Endothelial cell of umbilical vein (primary cell): ENCODE data around the gene SUV39H1. TPM values are rescaled to one million over a fixed set of nuclear protein-coding genes. Genes with fewer than 3 reads are reported as not detected.

ENCODE experiments used
- BruUV-seq: library from RNA; stranded (reverse); fragments of 400-500 nt; replicated peaks from 2 replicates; lab custom pipeline; 2021; lab: Mats Ljungman, UMichigan
- CTCF ChIA-PET: fragments of 300-600, 350-600 bp; sonication (Branson Sonifier 250); formaldehyde crosslinking; loops from one replicate; lab custom pipeline; 2021; ENCODE audit warnings: antibody characterized with exemption, inconsistent platforms; lab: Charles Lee
- POLR2A ChIA-PET: fragments of 300-600, 350-600 bp; sonication (Branson Sonifier 250); formaldehyde crosslinking; loops from one replicate; lab custom pipeline; 2021; ENCODE audit warnings: antibody characterized with exemption, inconsistent platforms; lab: Charles Lee
- DNase-seq: peaks from one replicate; pipeline ENCODE4 v3.0.0-alpha.2; 2011; ENCODE audit warnings: low read depth, low spot score
- FAIRE-seq: peaks from 2 replicates; lab custom pipeline; 2011; peaks lifted over from hg19 to GRCh38; lab: Jason Lieb, UNC
- H2AFZ ChIP-seq: 2 replicates; pipeline ENCODE4 v1.6.0; 2012; ENCODE audit warnings: low read depth, low read length, control low read depth, inconsistent platforms
- H3K27ac ChIP-seq: 2 replicates; pipeline ENCODE4 v1.5.1; 2011; ENCODE audit warnings: low read depth, mild to moderate bottlenecking, control low read depth, low read length, moderate library complexity; ENCODE audit not compliant: insufficient read depth
- H3K27me3 ChIP-seq, 2 experiments: 2 replicates each; pipeline versions ENCODE4 v1.6.0 to v1.6.1; 2011; ENCODE audit warnings: low read length in 2 of 2, mixed read lengths in 1 of 2; ENCODE audit not compliant: control insufficient read depth in 2 of 2, insufficient read depth in 2 of 2
- H3K36me3 ChIP-seq, 2 experiments: 2 replicates in 1 of 2; 3 replicates in 1 of 2; pipeline ENCODE4 v1.5.1; 2011; ENCODE audit warnings: low read length in 2 of 2, mild to moderate bottlenecking in 1 of 2, moderate library complexity in 1 of 2; ENCODE audit not compliant: control insufficient read depth in 2 of 2, insufficient read depth in 2 of 2; ENCODE audit errors: extremely low read depth in 1 of 2
- H3K4me1 ChIP-seq: 3 replicates; pipeline ENCODE4 v1.5.1; 2011; ENCODE audit warnings: mild to moderate bottlenecking, low read length; ENCODE audit not compliant: control insufficient read depth, insufficient read depth; ENCODE audit errors: extremely low read depth
- H3K4me2 ChIP-seq: 2 replicates; pipeline ENCODE4 v1.6.1; 2011; ENCODE audit warnings: low read length, control low read depth, mixed read lengths; ENCODE audit not compliant: insufficient read depth
- H3K4me3 ChIP-seq, 3 experiments: fragments of 200-600 bp in 1 of 3; sonication (generic), shearing (Covaris generic) in 1 of 3; replicated peaks in 1 of 3; 2 replicates each; pipeline ENCODE4 v1.5.1; 2011 to 2016; ENCODE audit warnings: control low read depth in 3 of 3, low read length in 3 of 3, mild to moderate bottlenecking in 2 of 3, inconsistent platforms in 1 of 3, low read depth in 1 of 3, moderate library complexity in 1 of 3; ENCODE audit not compliant: insufficient read depth in 1 of 3
- H3K79me2 ChIP-seq: 2 replicates; pipeline ENCODE4 v1.6.0; 2012; ENCODE audit warnings: low read length, inconsistent platforms; ENCODE audit not compliant: control insufficient read depth, insufficient read depth
- H3K9ac ChIP-seq: replicated peaks from 2 replicates; pipeline ENCODE3; 2011; ENCODE audit warnings: low read length, control low read depth; ENCODE audit not compliant: insufficient read depth; ENCODE audit errors: extremely low read depth
- H3K9me1 ChIP-seq: replicated peaks from 3 replicates; pipeline ENCODE4 v1.6.0; 2011; ENCODE audit warnings: mild to moderate bottlenecking, low read length; ENCODE audit not compliant: control insufficient read depth, insufficient read depth; ENCODE audit errors: extremely low read depth
- H3K9me3 ChIP-seq: replicated peaks from 2 replicates; pipeline ENCODE4 v1.5.1; 2012; ENCODE audit warnings: low read length, inconsistent platforms; ENCODE audit not compliant: control insufficient read depth, insufficient read depth
- H4K20me1 ChIP-seq: replicated peaks from 2 replicates; pipeline ENCODE3; 2011; ENCODE audit warnings: mild to moderate bottlenecking, low read length; ENCODE audit not compliant: control insufficient read depth, insufficient read depth; ENCODE audit errors: extremely low read depth
- EZH2 ChIP-seq: IDR thresholded peaks from 2 replicates; pipeline ENCODE4 v1.6.1; 2012; ENCODE audit warnings: borderline replicate concordance, low read depth, mild to moderate bottlenecking, moderate library complexity, low read length, inconsistent platforms; ENCODE audit not compliant: severe bottlenecking
- FOS ChIP-seq: IDR thresholded peaks from 2 replicates; pipeline ENCODE4 v1.6.1; 2011; ENCODE audit warnings: mild to moderate bottlenecking, low read length, moderate library complexity, borderline replicate concordance; ENCODE audit not compliant: insufficient read depth
- GATA2 ChIP-seq: IDR thresholded peaks from 2 replicates; pipeline ENCODE4 v1.7.0; 2011; ENCODE audit warnings: low read depth, mild to moderate bottlenecking, moderate library complexity, mixed read lengths, low read length; ENCODE audit not compliant: insufficient read length, insufficient read depth
- JUN ChIP-seq: IDR thresholded peaks from 2 replicates; pipeline ENCODE4 v1.6.1; 2011; ENCODE audit warnings: borderline replicate concordance, low read depth; ENCODE audit not compliant: insufficient read length, insufficient read depth
- MYC ChIP-seq: IDR thresholded peaks from one replicate; pipeline ENCODE4 v1.6.1; 2011; ENCODE audit warnings: mild to moderate bottlenecking, low read depth, low read length
- POLR2A ChIP-seq: IDR thresholded peaks from 2 replicates; pipeline ENCODE4 v1.6.1; 2012; ENCODE audit warnings: low read depth, mild to moderate bottlenecking, control low read depth, low read length
- POLR2AphosphoS5 ChIP-seq: IDR thresholded peaks from 2 replicates; pipeline ENCODE4 v1.6.1; 2012; ENCODE audit warnings: low read depth, mild to moderate bottlenecking, control low read depth, low read length, moderate library complexity; ENCODE audit not compliant: insufficient read depth
- dilution Hi-C: fragments of 300-500 bp; cut with MboI; formaldehyde crosslinking; loops from one replicate; pipeline ENCODE4 v1.15.0; 2019; ENCODE audit warnings: low sequenced_read_pairs; ENCODE audit not compliant: extremely low pct_ligation_motif_present
- intact Hi-C: fragments of 100-400 bp; cut with micrococcal nuclease; formaldehyde crosslinking; loops from one replicate; pipeline ENCODE4 v1.10.0; 2022
- polyA plus RNA-seq, 4 experiments: library from polyadenylated mRNA; depleted of rRNA in 3 of 4; stranded (reverse) in 3 of 4; unstranded in 1 of 4; fragments of >200 nt; gene quantifications; 2 replicates each; pipeline versions ENCODE4 v1.2.1 to v1.2.3, GENCODE V29; 2011 to 2012; ENCODE audit warnings: missing spikeins in 1 of 4
- total RNA-seq: library from RNA; stranded (reverse); gene quantifications from 2 replicates; pipeline ENCODE4 v1.2.3, GENCODE V29; 2021
- TF ChIP-seq, protein P1 (sequence below): IDR thresholded peaks from 2 replicates; pipeline ENCODE4 v1.6.1; 2011; ENCODE audit not compliant: insufficient read depth, insufficient read length
- TF ChIP-seq, protein P2 (sequence below), 2 donors: IDR thresholded peaks; 1 replicate in 1 of 2; 2 replicates in 1 of 2; pipeline ENCODE4 v1.5.1; 2011; ENCODE audit warnings: low read length in 2 of 2, mild to moderate bottlenecking in 2 of 2, moderate library complexity in 2 of 2, control low read depth in 1 of 2, inconsistent platforms in 1 of 2, low read depth in 1 of 2; ENCODE audit not compliant: insufficient read depth in 1 of 2; ENCODE audit errors: extremely low read depth in 1 of 2

Gene SUV39H1
- total and polyA plus RNA-seq, 2 donors (not counting 3 experiments of a cell fraction or from before 2014, with no cell fraction given), result 18.2 to 19.0 TPM

DNA sequence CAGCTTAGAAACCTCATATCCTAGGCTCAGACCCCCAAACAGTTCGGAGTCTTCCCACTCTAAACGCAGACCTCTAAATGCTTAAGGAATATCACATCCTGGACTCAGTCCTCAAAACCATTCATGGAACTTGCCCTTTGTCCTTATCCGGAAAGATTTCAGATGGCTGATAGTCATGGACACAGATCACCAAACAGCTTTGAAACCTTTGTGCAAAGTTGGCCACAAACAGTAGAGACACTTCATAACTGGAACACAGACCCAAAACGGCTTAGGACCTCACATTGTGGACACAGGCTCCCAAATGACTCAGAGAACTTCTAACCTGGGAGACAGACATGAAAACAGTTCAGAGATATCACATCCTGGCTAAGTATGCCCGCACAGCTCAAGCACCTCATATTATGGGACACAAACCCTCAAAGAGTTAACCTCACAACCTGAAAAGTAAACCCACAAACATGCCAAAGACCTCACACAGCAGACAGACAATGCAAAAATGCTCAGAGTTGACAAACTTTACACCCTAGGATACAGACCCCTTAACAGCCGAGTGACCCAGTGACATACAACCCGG is 15.5 kb downstream of the SUV39H1 start:
- intact Hi-C loops (no loop called here), dilution Hi-C loops (no loop called here)
- FAIRE-seq (no peak), DNase-seq (no peak)
- TF ChIP-seq, protein P1, sequence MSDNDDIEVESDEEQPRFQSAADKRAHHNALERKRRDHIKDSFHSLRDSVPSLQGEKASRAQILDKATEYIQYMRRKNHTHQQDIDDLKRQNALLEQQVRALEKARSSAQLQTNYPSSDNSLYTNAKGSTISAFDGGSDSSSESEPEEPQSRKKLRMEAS, result no peak
- no peak for TF ChIP-seq EZH2
- TF ChIP-seq JUN, result no peak
- TF ChIP-seq, protein P2, sequence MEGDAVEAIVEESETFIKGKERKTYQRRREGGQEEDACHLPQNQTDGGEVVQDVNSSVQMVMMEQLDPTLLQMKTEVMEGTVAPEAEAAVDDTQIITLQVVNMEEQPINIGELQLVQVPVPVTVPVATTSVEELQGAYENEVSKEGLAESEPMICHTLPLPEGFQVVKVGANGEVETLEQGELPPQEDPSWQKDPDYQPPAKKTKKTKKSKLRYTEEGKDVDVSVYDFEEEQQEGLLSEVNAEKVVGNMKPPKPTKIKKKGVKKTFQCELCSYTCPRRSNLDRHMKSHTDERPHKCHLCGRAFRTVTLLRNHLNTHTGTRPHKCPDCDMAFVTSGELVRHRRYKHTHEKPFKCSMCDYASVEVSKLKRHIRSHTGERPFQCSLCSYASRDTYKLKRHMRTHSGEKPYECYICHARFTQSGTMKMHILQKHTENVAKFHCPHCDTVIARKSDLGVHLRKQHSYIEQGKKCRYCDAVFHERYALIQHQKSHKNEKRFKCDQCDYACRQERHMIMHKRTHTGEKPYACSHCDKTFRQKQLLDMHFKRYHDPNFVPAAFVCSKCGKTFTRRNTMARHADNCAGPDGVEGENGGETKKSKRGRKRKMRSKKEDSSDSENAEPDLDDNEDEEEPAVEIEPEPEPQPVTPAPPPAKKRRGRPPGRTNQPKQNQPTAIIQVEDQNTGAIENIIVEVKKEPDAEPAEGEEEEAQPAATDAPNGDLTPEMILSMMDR (IDR thresholded peaks at IDR 0.05; ENCODE audit: extremely low read depth in 1 of 2, insufficient read depth in 1 of 2, low read depth in 1 of 2, low read length in 2 of 2), result no peak
- no peak for TF ChIP-seq POLR2A
- no peak for TF ChIP-seq GATA2
- no peak for TF ChIP-seq POLR2AphosphoS5
- no peak for TF ChIP-seq FOS
- TF ChIP-seq MYC, result no peak
- Histone ChIP-seq H2AFZ (no peak overlapping the region), H3K9me1 (no peaks in the 10 kb centered on the region), H3K9me3 (no peaks in the 10 kb centered on the region), H3K27ac (no peak overlapping the region), H3K36me3 (no peaks in the 10 kb centered on the region), H3K4me2 (no peak overlapping the region), H4K20me1 (no peaks in the 10 kb centered on the region), H3K79me2 (no peaks in the 10 kb centered on the region), H3K4me3 (no peak overlapping the region), H3K9ac (no peak overlapping the region), H3K27me3 (peaks cover 0 to 7% of the 10 kb centered on the region in 2 experiments), H3K4me1 (no peaks in the 10 kb centered on the region)
- no TSS peak for BruUV-seq
- ChIA-PET POLR2A (no interaction called here), CTCF (no interaction called here)
